HCEC 1CT (cell line): ENCODE results near the gene GASK1B.

ENCODE experiments used
- DNase-seq: peaks from one replicate; pipeline ENCODE4 v3.0.0-alpha.2; 2017

The GASK1B gene

DNA sequence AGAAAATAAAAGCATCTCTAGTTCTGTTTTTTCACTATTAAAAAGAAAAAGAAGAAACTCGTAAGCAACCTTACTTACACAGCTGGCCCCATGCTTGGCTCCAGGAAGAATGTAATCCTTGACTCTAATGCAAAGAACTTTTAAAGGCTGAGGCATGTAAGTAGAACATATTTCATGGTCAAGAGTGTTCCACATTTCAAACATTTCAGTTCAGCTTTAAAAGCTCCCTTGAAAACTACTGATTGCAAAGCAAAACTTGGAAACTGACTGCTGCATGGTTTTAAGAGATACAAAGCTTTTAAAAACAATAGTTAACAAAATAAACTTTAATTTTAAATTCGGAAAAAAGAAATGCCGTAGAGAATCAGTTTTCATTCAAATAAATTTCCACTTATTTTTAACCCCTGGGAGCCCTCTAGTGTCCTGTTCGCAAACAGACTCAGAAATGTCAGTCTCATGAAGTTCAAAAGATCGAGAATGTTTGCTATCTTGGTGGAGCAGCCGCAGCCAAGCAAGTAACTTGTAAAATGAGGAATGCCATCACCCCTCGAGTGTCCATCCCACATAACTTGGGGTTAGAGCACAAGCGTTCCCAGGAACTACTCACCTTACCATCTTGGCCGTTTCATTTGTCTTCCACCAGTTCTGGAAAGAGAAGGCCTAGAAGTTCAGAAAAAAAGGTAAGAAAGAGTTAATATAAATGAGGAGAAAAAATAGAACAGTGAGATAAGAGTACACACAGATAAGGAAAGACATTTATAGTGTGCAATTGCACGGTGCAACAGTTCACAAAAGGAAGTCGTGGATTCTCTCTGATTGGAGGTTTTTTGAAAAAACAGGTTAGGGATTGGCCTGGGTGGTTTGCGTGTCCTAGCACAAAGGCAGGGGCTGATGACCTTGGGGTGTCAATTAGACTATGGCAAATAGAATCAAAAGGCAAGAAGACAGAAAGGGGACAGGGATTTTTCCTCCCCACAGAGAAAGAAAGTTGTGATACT, at the start of gene GASK1B:
Gene GASK1B (minus strand): TSS at position 765 of the 998 bp plus-strand sequence. CDS start 1,650 bp downstream, outside the sequence.
- peak; percentile 53 for DNase-seq

DNA sequence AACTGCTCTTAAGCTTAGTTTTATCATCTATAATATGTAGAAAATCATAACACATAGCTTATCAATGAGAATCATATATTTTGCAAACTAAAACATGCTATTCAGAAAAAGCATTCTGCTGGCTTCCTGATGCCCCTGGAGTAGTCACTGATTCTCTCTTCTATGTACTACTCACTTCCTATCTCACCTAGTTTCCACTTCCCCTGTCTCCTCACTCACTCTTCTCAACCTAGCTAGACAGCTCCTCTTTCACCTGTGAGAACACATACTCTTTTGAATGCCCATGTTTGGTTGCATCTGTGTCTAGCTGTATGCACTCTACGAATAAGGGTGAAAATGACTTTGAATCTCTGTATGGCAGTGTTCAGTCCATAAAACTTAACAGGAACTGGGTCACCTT, 46.8 kb upstream of the GASK1B start:
- no peak for DNase-seq

DNA sequence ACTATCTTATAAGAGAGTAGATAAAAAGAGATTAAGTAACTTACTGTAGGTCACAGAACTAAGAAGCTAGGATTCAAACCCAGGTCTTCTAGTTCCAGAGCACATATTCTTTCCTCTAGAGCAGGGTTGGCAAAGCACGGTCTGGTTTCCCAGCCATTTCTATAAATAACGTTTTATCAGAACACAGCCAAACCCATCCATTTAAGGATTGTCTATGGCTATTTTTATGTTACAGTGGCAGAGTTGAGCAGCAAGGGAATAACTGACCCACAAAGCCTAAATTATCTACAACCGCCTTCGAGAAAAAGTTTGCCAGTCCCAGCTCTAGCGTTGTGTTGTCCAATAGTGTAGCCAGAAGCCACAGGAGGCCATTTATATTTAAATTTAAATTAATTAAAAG, 44.9 kb upstream of the GASK1B start:
- DNase-seq = no peak

DNA sequence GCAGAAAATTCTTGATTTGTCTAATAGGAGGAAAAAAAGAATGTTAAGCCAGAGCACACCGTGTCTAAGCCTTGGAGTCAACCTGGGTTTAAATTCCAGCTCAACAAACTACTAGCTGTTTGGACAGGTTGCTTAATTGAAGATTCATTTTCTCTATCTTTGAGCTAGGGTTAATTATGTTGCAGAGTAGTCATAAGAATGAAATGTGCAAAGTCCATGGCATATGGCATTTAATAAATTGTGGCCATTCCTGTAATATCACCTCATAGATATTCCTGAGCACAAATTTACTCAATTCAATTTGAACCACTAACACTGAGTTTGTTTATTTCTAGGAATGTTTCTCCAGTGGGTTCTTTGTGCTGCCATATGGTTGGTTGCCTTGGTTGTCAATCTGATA, 42.0 kb upstream of the GASK1B start:
- no peak for DNase-seq

DNA sequence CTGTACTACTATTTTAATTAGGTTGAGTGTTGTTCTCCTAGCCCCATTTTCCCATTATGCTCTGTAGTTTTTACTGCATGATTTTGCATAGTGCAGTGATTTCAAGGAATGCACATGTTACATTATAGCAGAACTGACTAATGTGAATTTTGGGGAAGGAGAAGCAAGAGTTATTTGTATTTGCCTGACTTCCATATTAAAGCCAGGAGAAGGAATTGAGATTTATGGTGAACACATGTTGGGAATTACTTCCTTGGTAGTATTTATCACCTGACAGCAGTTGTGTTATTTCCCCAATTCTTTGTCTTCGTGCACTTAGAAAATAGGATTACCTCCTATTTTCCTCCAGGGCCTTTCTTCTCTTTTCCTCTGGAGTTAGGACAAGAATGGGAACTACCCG, 40.6 kb upstream of the GASK1B start:
- DNase-seq = no peak

DNA sequence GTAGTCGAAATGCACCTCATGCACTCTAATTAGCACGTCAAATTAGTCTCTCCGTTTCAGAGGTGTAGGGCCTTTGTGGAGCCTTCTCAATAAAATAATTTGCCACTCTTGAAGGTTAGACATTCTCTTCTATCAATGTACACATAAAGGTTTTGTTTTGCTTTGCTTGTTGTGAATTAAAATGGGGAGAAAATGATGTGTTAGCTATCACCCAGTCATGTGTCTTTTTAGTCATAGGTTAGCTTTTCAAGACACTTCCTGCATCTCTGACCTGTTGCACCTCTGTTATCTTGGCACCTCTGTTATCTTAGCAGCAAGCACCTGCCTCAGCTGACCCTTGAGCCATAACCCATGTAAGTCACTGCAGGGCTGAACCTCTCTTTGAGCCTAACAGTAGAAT, 38.4 kb upstream of the GASK1B start:
- peak; percentile 0 for DNase-seq

DNA sequence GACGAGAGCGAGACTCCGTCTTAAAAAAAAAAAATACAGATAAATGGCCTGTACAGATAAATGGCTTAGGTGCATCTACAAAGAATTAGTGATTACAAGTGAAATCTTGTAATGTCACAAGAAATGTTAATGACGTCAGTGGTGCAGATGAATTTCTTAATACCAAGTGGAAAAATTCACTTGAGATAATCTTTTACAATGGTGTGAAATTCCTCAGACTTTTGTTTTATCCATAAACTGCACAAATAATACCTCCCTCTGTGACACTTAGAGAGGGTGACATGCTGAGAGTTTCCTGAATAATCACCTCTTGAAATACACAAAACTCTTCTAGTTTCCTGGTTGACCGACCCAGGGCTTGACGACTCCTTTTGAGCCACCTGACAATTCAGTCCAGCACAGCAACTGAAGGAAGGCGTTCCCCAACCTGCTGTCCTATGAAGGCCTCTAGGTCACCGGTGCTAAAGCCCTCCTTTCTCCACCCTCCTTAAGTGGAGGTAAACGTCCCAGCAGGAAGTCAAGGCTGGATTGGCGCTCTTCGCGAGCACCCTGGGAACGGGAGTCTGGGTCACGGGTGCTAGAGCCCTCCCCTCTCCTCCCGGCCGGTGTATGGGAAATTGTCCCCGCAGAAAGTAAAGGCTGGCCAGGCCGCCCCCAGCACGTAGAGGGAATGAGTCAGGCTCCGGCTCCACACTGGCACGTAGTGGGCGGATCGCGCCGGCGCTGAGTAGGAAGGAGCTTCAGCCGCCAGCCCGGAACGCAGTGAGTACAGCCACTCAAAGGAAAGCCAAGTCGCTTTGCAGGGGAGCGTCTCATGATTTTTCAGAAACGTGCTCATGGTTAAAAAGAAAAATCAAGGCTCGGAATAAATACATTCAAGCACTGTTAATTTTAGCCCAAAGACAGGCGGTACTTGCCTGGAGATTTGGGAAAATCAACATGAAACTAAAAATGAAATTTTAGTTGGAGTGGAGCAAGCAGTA, 37.3 kb upstream of the GASK1B start, which contains the start of gene TMEM144:
Gene TMEM144 (plus strand): TSS at position 662 of the 983 bp plus-strand sequence. CDS start 2,182 bp downstream, outside the sequence.
- DNase-seq = peak; percentile 78

DNA sequence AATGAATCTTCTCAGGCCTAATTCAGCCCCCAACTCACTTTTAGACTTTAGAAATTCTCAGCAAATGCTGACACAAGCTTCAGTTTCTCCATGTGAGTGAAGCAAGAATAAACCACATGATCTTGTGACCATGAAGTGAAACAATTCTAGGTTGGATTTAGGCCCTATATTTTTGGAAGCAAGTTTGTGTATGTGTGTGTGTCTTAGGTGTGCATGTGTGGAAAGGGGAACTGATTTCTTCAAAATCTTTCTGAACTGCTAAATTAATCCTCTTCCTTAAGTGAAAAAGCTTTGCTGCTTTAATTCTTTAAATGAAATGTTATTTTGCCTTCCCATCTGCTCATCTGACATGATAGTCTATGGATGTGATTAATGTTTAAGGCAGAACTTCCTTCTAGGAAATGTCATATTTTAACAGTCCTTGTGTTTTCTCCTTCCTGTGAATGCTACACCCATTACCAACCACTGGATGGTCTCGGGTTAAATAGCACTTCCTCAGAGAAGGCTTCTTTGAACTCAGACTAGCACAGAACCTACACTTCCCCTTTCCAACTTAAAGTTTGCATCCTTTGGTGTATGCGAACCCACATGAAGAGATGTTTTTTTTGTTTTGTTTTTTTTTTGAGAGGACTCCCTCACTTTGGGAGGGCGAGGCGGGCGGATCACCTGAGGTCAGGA, 36.3 kb upstream of the GASK1B start:
- no peak for DNase-seq

DNA sequence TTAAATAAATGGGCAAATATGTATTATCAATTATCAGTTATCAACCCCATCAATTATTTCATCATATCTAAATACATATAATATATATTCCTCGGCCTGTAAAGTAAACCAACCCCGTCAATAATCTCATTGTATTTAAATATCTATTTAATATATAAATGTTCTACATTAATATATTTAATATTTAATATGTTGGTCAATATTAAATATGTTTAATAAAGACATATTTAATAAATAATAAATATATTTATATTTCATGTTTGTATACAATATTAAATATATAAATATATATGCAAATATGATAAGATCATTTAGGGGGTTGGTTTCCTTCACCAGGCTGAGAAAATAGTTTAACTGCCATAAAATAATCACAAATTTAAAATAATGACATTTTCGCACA, 31.1 kb upstream of the GASK1B start:
- no peak for DNase-seq

DNA sequence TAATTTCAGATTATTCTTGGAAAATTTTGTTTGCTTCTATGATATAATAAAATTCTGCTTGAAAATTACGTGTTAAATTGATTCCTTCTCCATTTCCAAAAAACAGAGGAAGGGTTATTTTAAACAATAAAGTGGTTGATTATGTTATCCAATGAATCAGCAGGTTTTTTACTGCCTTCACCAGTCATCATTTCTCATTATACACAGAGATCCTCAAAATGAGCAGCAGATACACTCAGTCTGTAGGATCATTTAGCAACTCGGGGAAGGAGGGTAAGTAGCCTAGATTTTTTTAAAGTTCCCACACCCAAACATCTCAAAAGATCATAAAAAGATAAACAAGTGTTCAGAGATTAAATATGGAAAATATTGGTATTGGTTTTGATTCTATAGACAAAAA, 30.6 kb upstream of the GASK1B start:
- no peak for DNase-seq

DNA sequence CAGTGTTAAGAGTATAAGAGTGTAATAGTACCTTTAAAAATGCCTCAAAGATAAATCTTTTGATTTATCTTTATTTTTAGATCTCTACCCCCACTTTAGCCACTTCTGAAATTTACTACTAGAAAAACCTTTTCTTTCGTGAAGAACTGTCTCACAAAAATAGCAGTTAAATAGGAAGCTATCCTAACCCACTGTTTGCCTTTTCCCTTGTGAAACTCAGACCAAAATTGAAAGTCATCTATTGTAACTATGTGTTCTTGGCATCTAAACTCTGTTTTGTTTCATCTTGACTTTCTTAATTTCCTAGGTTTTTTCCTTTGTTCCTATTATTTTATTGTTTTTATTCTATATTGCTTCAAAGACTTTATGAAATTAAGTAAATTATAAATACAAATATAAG, 29.7 kb upstream of the GASK1B start:
- DNase-seq = no peak

DNA sequence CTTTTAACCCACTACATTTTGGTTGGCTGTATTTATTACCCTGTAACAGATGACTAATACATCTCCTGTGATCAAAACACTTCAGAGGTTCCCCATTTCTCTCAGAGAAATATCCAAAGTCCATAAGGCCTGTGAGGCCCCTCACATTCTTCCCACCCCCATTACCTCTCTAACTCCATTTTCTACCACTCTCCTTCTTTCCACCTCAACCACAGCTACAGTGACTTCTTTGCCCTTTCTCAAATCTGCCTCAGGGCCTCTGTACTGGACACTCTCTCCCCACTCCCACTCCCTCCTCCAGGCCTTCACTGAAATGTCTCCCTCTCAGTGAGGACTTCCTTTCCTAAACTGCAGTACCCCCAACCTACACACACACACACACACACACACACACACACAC, 29.1 kb upstream of the GASK1B start:
- DNase-seq = no peak

DNA sequence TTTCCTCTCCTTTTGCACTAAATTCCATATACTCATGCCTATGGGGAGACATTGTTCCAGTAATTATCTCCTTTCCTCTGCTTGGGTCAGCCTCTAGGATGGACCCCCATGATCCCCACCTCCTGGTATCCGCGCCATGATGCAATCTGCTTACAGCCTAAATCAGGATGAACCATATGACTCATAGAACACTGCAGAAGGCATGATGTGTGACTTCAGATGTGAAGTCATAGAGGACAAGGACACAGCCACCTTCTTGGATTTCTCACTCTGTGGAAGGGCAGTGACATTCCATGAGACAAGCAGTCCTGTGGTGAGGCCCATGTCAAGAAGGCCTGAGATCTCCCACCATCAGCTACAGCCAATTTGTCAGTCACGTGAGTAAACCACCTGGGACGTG, 28.5 kb upstream of the GASK1B start:
- no peak for DNase-seq

DNA sequence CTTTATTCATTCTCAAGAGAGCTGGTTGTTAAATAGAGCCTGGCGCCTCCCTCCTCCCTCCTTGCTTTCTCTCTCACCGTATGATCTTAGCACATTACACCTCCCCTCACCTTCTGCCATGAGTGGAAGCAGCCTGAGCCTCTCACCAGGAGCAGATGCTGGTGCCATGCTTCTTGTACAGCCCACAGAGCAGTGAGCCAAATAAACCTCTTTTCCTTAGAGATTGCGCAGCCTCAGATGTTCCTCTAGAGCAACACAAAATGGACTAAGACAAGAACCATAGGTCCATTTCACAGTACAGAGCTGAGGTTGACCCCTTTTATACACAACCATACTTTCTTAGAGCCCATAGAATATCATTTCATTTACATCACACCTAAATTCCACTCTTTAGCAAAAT, 27.4 kb upstream of the GASK1B start:
- no peak for DNase-seq

DNA sequence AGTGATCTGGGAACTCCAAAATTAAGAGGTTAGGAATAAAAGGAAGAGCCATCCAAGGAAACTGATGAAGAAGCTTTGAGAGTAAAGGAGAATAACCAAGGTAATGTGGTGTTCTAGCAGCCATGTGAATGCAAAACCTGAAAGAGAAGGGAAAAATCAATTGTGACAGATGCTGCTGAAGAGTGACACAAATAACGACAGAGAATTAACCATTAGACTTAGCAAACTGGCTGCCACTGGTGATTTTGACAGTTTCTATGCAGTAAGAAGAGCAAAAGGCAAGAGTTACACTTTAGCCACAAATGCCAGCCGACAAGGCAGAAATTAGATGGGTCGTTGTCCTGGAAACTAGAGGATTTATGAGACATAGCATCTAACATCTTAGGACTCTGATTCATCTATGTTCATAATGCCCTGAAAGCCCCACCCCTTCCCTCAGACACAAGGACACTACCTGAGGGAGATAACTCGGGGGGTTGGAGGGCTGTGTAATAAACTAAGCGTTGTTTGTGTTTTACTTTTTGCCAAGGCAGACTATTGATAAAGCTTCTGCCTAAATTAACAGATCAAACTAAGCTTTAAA, 24.5 kb upstream of the GASK1B start:
- DNase-seq = no peak

DNA sequence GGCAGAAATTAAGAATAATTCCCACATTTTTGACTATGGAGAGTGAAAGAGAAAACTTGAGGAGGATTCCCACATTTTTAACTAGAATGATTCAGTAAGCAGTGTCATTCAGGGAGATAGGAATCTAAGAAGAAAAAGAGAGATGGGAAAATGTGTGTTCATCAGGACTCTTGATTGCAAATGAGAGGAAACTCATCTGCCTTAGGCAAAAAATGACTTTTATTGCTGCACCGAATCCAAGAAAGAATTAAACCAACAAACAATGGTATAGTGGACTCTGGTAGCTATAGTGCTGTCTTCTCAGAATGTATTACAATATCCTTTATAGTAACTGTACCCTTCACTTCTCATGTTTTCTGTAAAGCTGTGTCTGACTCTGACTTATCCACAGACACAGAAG, 22.5 kb upstream of the GASK1B start:
- DNase-seq = no peak

DNA sequence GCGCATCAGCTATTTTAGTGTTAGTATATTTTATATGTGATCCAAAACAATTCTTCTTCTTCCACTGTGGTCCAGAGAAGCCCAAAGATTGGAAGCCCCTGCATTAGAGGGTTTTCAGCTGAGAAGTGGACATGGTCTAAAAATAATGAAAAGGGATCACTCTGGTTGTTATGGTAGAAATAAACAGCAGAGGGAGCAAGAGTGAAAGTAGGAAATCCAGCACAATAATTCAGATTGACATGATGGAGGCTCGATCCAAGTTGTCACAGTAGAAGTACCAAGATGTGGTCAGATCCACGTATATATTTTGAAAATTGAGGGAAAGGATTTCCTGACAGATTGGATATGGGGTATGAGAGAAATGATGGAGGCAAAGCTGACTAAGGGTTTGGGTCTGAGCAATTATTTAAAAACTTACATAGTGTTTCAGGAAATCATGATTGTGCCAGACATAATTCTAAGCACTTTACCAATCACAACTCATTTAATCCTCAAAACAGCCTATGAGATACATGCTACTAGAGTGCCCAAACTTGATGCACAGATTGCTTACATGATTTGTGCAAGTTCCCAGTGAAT, 20.4 kb upstream of the GASK1B start:
- peak; percentile 5 for DNase-seq

DNA sequence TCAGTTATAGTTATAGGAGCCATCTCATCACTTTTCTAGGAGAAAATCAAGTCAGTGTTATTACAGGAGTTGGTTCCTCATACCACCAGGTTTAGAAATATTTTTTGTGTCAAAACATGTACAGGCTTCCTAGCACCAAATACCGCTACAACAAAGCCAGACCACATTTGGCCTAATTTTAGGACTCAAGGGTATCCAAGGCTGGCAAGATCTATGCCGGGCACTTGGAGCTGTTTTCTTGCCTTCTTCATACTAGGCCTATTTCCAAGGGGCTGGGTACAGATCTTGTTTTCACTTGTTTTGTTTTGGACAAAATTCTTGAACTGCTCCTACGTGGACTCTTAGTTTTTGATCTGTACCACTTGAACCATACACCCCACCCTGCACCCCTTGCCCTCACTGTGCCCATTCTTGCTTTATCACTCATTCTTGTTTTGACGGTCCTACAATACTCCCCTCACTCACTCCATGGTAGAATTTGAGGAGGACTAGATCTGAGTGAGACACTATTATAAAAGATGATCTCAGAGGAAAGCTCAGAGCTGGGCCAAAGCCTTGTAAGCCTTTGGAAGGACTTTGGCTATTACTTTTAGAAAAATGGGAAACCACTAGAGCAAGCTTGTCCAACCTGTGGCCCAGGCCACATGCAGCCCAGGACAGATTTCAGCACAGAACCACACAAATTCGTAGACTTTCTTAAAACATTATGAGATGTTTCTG, 19.8 kb upstream of the GASK1B start:
- DNase-seq = no peak

DNA sequence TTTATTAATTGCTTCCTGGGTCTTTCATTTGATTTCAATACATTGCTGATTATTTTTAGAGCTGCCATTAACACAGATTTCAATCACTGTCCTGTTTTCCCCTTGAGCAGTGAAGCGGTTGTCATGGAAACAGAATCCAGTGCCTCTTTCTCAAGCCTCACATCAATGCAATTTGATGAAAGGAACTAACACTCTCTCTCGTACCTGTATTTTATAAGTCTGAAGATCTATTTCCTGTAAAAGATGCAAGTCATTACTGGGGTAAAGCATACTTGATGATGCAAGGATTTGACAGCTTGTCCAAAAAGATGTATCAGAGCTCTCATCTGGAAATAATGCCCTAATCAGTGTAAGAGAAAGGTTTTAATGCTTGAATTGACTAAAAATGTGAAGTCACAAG, 17.9 kb upstream of the GASK1B start:
- DNase-seq = no peak

DNA sequence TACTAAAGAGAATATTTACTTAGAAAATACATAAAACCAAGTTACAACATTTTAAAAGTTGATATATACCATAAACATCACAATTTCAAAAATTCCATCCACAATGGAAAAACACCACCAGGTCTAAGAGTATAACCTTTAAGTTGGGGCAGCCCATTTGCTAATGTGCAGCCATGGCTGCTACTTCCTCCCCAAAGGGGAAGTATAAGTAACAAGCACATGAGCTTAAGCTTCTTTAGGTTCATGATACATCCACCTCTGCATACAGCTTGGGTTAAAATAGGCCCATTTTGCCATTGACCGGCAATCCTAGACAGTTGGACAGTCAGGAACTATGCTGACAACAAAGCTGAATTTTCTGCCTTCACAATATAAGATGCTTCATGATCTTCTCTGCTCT, 16.6 kb upstream of the GASK1B start:
- DNase-seq = no peak

DNA sequence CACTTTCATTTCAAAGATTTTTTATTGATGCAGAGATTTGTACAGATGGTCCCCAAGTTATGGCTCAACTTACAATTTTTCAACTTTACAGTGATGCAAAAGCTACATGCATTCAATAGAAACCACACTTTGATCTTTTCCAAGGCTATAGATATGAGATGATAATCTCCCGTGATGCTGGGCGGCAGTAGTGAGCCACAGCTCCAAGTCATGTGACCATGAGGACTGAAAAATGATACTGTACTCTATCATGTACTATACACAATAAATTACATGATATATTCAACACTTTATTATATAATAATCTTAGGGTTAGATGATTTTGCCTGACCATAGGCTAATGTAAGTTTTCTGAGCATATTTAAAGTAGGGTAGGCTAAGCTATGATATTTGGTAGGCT, 14.0 kb upstream of the GASK1B start:
- no peak for DNase-seq
